Head of caudate nucleus (tissue), 42 donors: ENCODE data around the gene GPATCH8.

Experiments used
- DNase-seq, 42 donors: peaks; one replicate each; pipeline versions ENCODE4 v3.0.0 to v3.0.0-alpha.2; 2020 to 2021; ENCODE audit warnings: mixed read lengths in 7 of 42
- intact Hi-C: fragments of 100-400 bp; cut with DNase I; formaldehyde crosslinking; loops from one replicate; pipeline ENCODE4 v1.15.0; 2022

Gene GPATCH8

DNA sequence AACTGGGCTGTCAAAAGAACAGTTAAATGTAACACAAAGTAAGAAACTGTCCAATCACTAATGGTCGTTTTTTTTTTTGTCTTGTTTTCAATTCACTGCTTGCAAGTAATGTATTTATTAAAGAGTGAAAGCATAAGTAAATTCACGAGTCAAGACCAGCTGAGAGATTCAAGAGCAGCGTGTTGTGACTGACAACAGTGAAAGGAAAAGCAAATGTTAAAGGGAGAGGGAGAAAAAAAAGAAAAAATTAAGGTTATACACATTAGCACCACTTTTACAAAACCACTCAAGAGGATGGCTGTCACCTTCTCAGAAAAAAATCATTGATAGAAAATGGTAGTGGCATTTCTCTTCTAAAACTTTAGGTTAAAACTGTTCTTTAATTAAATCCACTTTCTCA, 36.1 kb downstream of the GPATCH8 start:
- no peak for DNase-seq

DNA sequence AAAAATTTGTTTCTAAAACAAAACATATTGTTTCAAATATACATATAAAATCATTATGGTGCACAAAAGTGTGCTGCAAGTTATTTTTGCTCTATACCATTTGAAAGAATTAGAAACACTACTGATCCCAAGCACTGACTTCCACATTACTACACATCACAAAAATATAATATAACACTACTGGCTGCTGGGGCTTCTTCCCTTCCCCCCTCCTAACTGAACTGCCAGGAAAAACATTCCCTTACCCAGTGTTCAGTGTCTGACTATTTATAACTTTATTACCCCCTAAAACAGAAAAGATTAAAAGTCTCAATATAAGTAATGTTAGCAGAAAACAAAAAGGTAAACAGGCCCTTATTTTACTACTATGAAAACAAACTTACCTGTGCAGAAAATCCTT, 36.9 kb downstream of the GPATCH8 start:
- no peak for DNase-seq

More for the DNA sequence above, 36.1 kb downstream of the GPATCH8 start:
- intact Hi-C loops, result no loop called here

DNA sequence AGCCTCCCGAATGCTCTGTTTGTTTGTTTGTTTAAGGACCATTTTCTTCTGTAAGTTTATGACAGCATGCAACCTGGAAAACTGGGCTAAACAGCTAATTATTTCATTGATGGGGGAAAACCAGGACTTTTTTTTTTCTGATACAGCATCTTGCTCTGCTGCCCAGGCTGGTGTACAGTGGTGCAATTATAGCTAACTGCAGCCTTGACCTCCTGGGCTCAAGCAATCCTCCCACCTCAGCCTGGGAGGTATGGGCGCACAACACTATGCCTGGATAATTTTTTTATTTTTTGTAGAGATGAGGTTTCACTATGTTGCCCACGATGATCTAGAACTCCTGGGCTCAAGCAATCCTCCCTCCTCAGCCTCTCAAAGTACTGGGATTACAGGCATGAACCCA, 37.3 kb downstream of the GPATCH8 start:
- no peak for DNase-seq
- intact Hi-C loops, result no loop called here

More for the DNA sequence above, 36.9 kb downstream of the GPATCH8 start:
- intact Hi-C loops, result no loop called here

- intact Hi-C loops, result no loop called here
- DNase-seq, result no peak
Observed at GRCh38 chr17:44465276-44465675, 37.9 kb downstream of the GPATCH8 start.

- no peak for DNase-seq
- intact Hi-C loops, result no loop called here
Observed at GRCh38 chr17:44464037-44464436, 39.2 kb downstream of the GPATCH8 start.

DNA sequence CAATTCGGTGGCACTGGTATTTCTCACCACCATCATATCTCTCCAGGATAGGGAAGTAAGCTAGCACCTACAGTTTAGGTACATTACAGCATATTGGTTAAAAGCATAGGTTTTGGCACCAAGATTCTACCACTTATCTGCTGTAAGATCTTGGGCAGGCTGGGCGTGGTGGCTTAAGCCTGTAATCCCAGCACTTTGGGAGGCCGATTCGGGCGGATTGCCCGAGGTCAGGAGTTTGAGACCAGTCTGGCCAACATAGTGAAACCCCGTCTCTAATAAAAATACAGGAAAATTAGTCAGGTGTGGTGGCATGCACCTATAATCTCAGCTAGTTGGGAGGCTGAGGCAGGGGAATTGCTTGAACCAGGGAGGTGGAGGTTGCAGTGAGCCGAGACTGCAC, 51.4 kb downstream of the GPATCH8 start:
- intact Hi-C loops, result no loop called here
- DNase-seq, result no peak

GRCh38 chr17:44451016-44451627, 52.1 kb downstream of the GPATCH8 start:
- DNase-seq, result no peak
- intact Hi-C loops, result no loop called here

DNA sequence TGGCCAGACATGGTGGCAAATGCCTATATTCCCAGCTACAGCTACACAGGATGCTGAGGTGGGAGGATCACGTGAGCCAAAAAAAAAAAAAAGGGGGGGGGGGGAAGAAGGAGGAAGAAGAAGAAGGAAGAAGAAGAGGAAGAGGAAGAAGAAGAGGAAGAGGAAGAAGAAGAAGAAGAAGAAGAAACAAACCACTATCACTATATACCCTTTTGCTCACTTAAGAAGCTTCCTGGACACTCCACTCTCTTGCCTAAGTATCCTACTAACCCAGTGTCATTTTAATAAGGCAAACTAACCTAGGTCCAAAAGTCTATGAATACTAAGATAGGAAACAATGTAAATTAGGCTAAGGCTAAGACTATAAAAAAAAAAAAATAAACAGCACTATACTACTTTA, 54.8 kb downstream of the GPATCH8 start:
- intact Hi-C loops, result no loop called here
- DNase-seq, result no peak

GRCh38 chr17:44444735-44445105, 58.5 kb downstream of the GPATCH8 start:
- DNase-seq, result no peak
- intact Hi-C loops, result no loop called here

- intact Hi-C loops, result no loop called here
- no peak for DNase-seq
Observed at GRCh38 chr17:44442806-44443205, 60.4 kb downstream of the GPATCH8 start.

- DNase-seq, result no peak
- intact Hi-C loops, result no loop called here
Observed at GRCh38 chr17:44439168-44439567, 64.0 kb downstream of the GPATCH8 start.

GRCh38 chr17:44438636-44439035, 64.6 kb downstream of the GPATCH8 start:
- intact Hi-C loops, result no loop called here
- DNase-seq, result no peak

GRCh38 chr17:44436336-44436735, 66.9 kb downstream of the GPATCH8 start:
- intact Hi-C loops, result no loop called here
- DNase-seq, result no peak

- no peak for DNase-seq
Observed at GRCh38 chr17:44432254-44433157, 70.7 kb downstream of the GPATCH8 start.

DNA sequence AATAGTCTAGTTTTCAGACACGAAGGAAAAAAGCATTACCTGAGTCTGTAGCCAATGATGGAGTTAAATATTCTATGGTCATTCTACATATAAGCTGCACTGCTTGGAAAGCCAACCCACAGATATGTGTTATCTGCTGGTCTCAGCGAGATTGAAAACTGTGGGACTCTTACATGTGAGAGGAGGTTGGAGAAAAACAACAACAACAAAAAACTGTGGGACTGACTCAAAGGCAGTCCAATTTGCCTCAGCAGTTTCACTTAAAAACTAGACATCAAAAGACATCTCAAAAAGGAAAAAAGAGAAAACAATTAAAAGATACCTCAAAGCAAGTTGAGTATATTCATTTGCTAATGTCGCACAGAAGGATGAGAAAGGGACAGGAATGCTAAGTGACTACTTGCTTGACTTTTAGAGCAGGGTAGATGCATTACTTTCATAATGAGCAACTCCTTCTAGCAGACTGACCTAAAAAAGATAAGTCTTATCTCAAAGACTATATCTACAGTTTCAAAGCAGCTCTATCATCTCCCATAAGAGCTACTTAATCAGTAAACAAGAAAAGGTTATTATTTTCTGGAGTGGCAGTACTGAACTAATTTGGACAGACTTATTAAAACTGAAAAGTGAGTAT, 78.3 kb downstream of the GPATCH8 start:
- intact Hi-C loops, result no loop called here
- no peak for DNase-seq

More at GRCh38 chr17:44432254-44433157, 70.7 kb downstream of the GPATCH8 start:
- intact Hi-C loops, result no loop called here

DNA sequence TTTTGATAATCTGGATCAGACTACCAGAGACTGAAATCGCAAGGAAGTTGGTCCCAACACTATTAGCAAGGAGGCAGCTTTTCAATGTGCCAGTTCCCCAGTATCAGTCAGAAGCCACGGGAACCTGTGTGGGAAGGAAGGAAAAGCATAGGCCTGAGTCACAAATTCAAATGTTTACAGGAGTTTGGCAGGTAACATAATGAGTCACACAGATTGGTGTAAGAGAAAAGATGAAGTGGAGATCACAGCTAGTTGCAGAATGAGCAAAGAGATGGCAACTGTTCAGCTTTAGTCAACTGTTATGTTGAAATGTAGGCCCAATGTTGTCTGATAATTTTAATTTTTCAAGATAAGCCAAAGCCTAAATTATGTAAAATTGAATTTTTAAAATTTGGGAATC, 85.7 kb downstream of the GPATCH8 start:
- DNase-seq, result peak in 30 of 42 donors; percentile 13 to 80 (median 48)
- intact Hi-C loops, result no loop called here

- DNase-seq, result no peak
- intact Hi-C loops, result no loop called here
Observed at GRCh38 chr17:44416558-44417289, 86.5 kb downstream of the GPATCH8 start.

GRCh38 chr17:44414394-44415155, 88.6 kb downstream of the GPATCH8 start:
- intact Hi-C loops, result no loop called here
- DNase-seq, result no peak
